Epidermal melanocyte (primary cell): ENCODE data around the gene LTO1.
"Not testable (repeated sequence)": the region's sequence is repeated elsewhere in the genome, so short reads cannot be mapped to it uniquely, and the experiment has no call there.

ENCODE experiments used
- DNase-seq: peaks from one replicate; pipeline ENCODE4 v3.0.0; 2011; ENCODE audit warnings: low spot score; ENCODE audit not compliant: insufficient read length

LTO1 gene

GRCh38 chr11:69635804-69636511 is 39.2 kb downstream of the LTO1 start:
- no peak for DNase-seq

GRCh38 chr11:69635195-69635594 is 40.0 kb downstream of the LTO1 start:
- DNase-seq = no peak

GRCh38 chr11:69634590-69634989 is 40.6 kb downstream of the LTO1 start:
- no peak for DNase-seq

- DNase-seq = no peak
These were observed 41.1 kb downstream of the LTO1 start for GRCh38 chr11:69634069-69634468.

GRCh38 chr11:69632900-69633299 is 42.3 kb downstream of the LTO1 start:
- no peak for DNase-seq

GRCh38 chr11:69630424-69630823 is 44.7 kb downstream of the LTO1 start:
- no peak for DNase-seq

GRCh38 chr11:69630017-69630416 is 45.1 kb downstream of the LTO1 start:
- no peak for DNase-seq

GRCh38 chr11:69627551-69627950 is 47.6 kb downstream of the LTO1 start:
- DNase-seq = no peak

- no peak for DNase-seq
These were observed 49.7 kb downstream of the LTO1 start for GRCh38 chr11:69625476-69625875.

GRCh38 chr11:69624293-69624692 is 50.9 kb downstream of the LTO1 start:
- DNase-seq = no peak

- DNase-seq = not testable (repeated sequence)
These were observed 53.0 kb downstream of the LTO1 start for GRCh38 chr11:69622097-69622681.

GRCh38 chr11:69620683-69621290 is 54.4 kb downstream of the LTO1 start:
- DNase-seq = no peak

- no peak for DNase-seq
These were observed 56.9 kb downstream of the LTO1 start for GRCh38 chr11:69618237-69618636.

- DNase-seq = no peak
These were observed 57.5 kb downstream of the LTO1 start for GRCh38 chr11:69617682-69618081.

- no peak for DNase-seq
These were observed 57.9 kb downstream of the LTO1 start for GRCh38 chr11:69617220-69617619.
